Liver (tissue), 9 donors: ENCODE measurements around the gene FBXL15. TPM values are rescaled to one million over a fixed set of nuclear protein-coding genes. Genes with fewer than 3 reads are reported as not detected.

Source experiments
- DNase-seq: peaks from one replicate; pipeline ENCODE4 v3.0.0-alpha.2; 2017; ENCODE audit warnings: low spot score
- H3K27ac ChIP-seq, 2 donors: one replicate each; pipeline ENCODE4 v1.7.0; 2013; ENCODE audit warnings: inconsistent platforms in 2 of 2, low read length in 2 of 2, control low read depth in 1 of 2, low read depth in 1 of 2, mild to moderate bottlenecking in 1 of 2
- H3K27me3 ChIP-seq, 4 donors: one replicate each; pipeline versions ENCODE4 v1.6.1 to v1.7.0; 2013; ENCODE audit warnings: low read length in 3 of 4, inconsistent platforms in 1 of 4, mild to moderate bottlenecking in 1 of 4, moderate library complexity in 1 of 4; ENCODE audit not compliant: control insufficient read depth in 4 of 4, insufficient read depth in 4 of 4
- H3K36me3 ChIP-seq, 4 donors: one replicate each; pipeline versions ENCODE4 v1.6.1 to v1.7.0; 2013; ENCODE audit warnings: low read length in 3 of 4, mild to moderate bottlenecking in 3 of 4, low read depth in 1 of 4, moderate library complexity in 1 of 4; ENCODE audit not compliant: control insufficient read depth in 4 of 4, insufficient read depth in 3 of 4
- H3K4me1 ChIP-seq, 4 donors: one replicate each; pipeline versions ENCODE4 v1.6.1 to v1.7.0; 2013; ENCODE audit warnings: low read length in 3 of 4, mild to moderate bottlenecking in 3 of 4, moderate library complexity in 1 of 4; ENCODE audit not compliant: control insufficient read depth in 4 of 4, insufficient read depth in 4 of 4
- H3K4me3 ChIP-seq, 3 donors: one replicate each; pipeline versions ENCODE4 v1.6.1 to v1.7.0; 2013; ENCODE audit warnings: low read length in 3 of 3, control low read depth in 1 of 3, low read depth in 1 of 3, mild to moderate bottlenecking in 1 of 3
- H3K9ac ChIP-seq, 2 donors: one replicate each; pipeline ENCODE4 v1.7.0; 2013; ENCODE audit warnings: low read length in 2 of 2, mild to moderate bottlenecking in 2 of 2, moderate library complexity in 2 of 2, control low read depth in 1 of 2, low read depth in 1 of 2
- H3K9me3 ChIP-seq, 4 donors: one replicate each; pipeline versions ENCODE4 v1.6.1 to v1.7.0; 2013; ENCODE audit warnings: low read length in 3 of 4; ENCODE audit not compliant: control insufficient read depth in 4 of 4
- EGR1 ChIP-seq, 2 donors: IDR thresholded peaks; 2 replicates each; pipeline ENCODE4 v1.6.1; 2016 to 2018; ENCODE audit warnings: antibody characterized with exemption in 2 of 2, low read depth in 2 of 2
- FOXA1 ChIP-seq: IDR thresholded peaks from 2 replicates; pipeline ENCODE4 v1.6.1; 2016; ENCODE audit warnings: antibody characterized with exemption
- FOXA2 ChIP-seq: IDR thresholded peaks from 2 replicates; pipeline ENCODE4 v1.6.1; 2016; ENCODE audit warnings: antibody characterized with exemption
- GABPA ChIP-seq, 2 donors: IDR thresholded peaks in 1 of 2; conservative IDR thresholded peaks in 1 of 2; 2 replicates each; pipeline ENCODE4 v1.6.1; 2016; ENCODE audit warnings: antibody characterized with exemption in 2 of 2, mild to moderate bottlenecking in 1 of 2, moderate library complexity in 1 of 2
- HNF4A ChIP-seq, 2 donors: conservative IDR thresholded peaks; 2 replicates each; pipeline ENCODE4 v1.6.1; 2016; ENCODE audit warnings: antibody characterized with exemption in 2 of 2, mild to moderate bottlenecking in 2 of 2
- HNF4G ChIP-seq: IDR thresholded peaks from 2 replicates; pipeline ENCODE4 v1.6.1; 2016; ENCODE audit warnings: antibody characterized with exemption
- JUND ChIP-seq, 2 donors: IDR thresholded peaks; 2 replicates each; pipeline ENCODE4 v1.6.1; 2016; ENCODE audit warnings: antibody characterized with exemption in 2 of 2
- NR2F2 ChIP-seq: IDR thresholded peaks from 2 replicates; pipeline ENCODE4 v1.6.1; 2016; ENCODE audit warnings: antibody characterized with exemption
- RAD21 ChIP-seq, 2 donors: IDR thresholded peaks; 2 replicates each; pipeline ENCODE4 v1.6.1; 2016; ENCODE audit warnings: antibody characterized with exemption in 2 of 2, mild to moderate bottlenecking in 2 of 2
- RXRA ChIP-seq, 2 donors: IDR thresholded peaks; 2 replicates each; pipeline ENCODE4 v1.6.1; 2017 to 2018; ENCODE audit warnings: antibody characterized with exemption in 2 of 2, mild to moderate bottlenecking in 1 of 2
- SP1 ChIP-seq: IDR thresholded peaks from 2 replicates; pipeline ENCODE4 v1.6.1; 2018; ENCODE audit warnings: antibody characterized with exemption, mild to moderate bottlenecking
- TAF1 ChIP-seq: conservative IDR thresholded peaks from 2 replicates; pipeline ENCODE4 v1.6.1; 2016; ENCODE audit warnings: antibody characterized with exemption, mild to moderate bottlenecking
- YY1 ChIP-seq: IDR thresholded peaks from 2 replicates; pipeline ENCODE4 v1.6.1; 2016; ENCODE audit warnings: antibody characterized with exemption, mild to moderate bottlenecking
- ZBTB33 ChIP-seq: IDR thresholded peaks from 2 replicates; pipeline ENCODE4 v1.6.1; 2016; ENCODE audit warnings: antibody characterized with exemption
- WGBS: extraction: QIAGEN DNeasy Blood & Tissue Kit; methylation state at CpG from one replicate; pipeline ENCODE4 v1.1.7; 2013; 5-methylcytosine and 5-hydroxymethylcytosine counted together
- polyA plus RNA-seq, 2 donors: library from polyadenylated mRNA; stranded (reverse) in 1 of 2; unstranded in 1 of 2; fragments of 200-250 nt in 1 of 2; fragments of >200 nt in 1 of 2; fragmentation: Nextera tagmentation in 1 of 2; extraction: Ambion mirVana in 1 of 2; gene quantifications; one replicate each; pipeline versions ENCODE4 v1.2.1 to v1.2.3, GENCODE V29; 2013 to 2015
- total RNA-seq, 2 donors: library from RNA; depleted of rRNA; stranded (reverse); fragments of >200 nt; gene quantifications; one replicate each; pipeline ENCODE4 v1.2.3, GENCODE V29; 2014
- TF ChIP-seq, protein P1 (sequence below): IDR thresholded peaks from 2 replicates; pipeline ENCODE4 v1.6.1; 2016; ENCODE audit warnings: antibody characterized with exemption
- TF ChIP-seq, protein P2 (sequence below): fragments of 150-350 bp; IDR thresholded peaks from 2 replicates; pipeline ENCODE4 v1.5.1; 2017; ENCODE audit warnings: improper control_type of control experiment, low read depth, low read length; ENCODE audit not compliant: missing input control
- TF ChIP-seq, protein P3 (sequence below): IDR thresholded peaks from 2 replicates; pipeline ENCODE4 v1.6.1; 2016; ENCODE audit warnings: antibody characterized with exemption
- TF ChIP-seq, protein P4 (sequence below): IDR thresholded peaks from 2 replicates; pipeline ENCODE4 v1.6.1; 2016; ENCODE audit warnings: antibody characterized with exemption, mild to moderate bottlenecking
- donor health status: healthy.
- donor health status: healthy.
- donor health status: healthy.
- donor health status: healthy.
- donor health status: healthy.

Gene FBXL15
- total and polyA plus RNA-seq, 4 donors, result 4.4 to 14.4 (median 10.0) TPM

GRCh38 chr10:102398172-102399020, 22.2 kb upstream of the FBXL15 start (continued):
- TF ChIP-seq GABPA (IDR thresholded peaks at IDR 0.05 in 1 of 2, conservative IDR thresholded peaks at IDR 0.05 in 1 of 2), result no peak
- no peak for TF ChIP-seq ZBTB33

GRCh38 chr10:102399217-102400021, 21.2 kb upstream of the FBXL15 start:
- Histone ChIP-seq H3K27me3 (no peaks in the 10 kb centered on the region), H3K9ac (no peak overlapping the region), H3K27ac (peak overlapping the region; percentile 60 to 71), H3K36me3 (peaks cover 0 to 27% (median 3%) of the 10 kb centered on the region in 4 donors), H3K4me1 (peaks cover 8 to 34% (median 16%) of the 10 kb centered on the region in 4 donors), H3K9me3 (no peaks in the 10 kb centered on the region), H3K4me3 (peak overlapping the region in 2 of 3 donors; percentile 6 to 61)
- DNase-seq, result peak; percentile 90
- WGBS, result 5% methylated on average over 72 of the region's 72 CpGs
- TF ChIP-seq YY1 (no peak), SP1 (no peak), HNF4A (conservative IDR thresholded peaks at IDR 0.05) (peak; percentile 54 to 69), FOXA2 (no peak), JUND (IDR thresholded peaks at IDR 0.05) (no peak), FOXA1 (no peak), HNF4G (no peak), EGR1 (IDR thresholded peaks at IDR 0.05; ENCODE audit: low read depth in 2 of 2) (no peak), RAD21 (IDR thresholded peaks at IDR 0.05) (peak; percentile 74 to 83), NR2F2 (no peak), GABPA (IDR thresholded peaks at IDR 0.05 in 1 of 2, conservative IDR thresholded peaks at IDR 0.05 in 1 of 2) (no peak), TAF1 (no peak), RXRA (IDR thresholded peaks at IDR 0.05) (no peak), ZBTB33 (no peak)
- TF ChIP-seq, protein P1, sequence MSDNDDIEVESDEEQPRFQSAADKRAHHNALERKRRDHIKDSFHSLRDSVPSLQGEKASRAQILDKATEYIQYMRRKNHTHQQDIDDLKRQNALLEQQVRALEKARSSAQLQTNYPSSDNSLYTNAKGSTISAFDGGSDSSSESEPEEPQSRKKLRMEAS, result no peak
- TF ChIP-seq, protein P2, sequence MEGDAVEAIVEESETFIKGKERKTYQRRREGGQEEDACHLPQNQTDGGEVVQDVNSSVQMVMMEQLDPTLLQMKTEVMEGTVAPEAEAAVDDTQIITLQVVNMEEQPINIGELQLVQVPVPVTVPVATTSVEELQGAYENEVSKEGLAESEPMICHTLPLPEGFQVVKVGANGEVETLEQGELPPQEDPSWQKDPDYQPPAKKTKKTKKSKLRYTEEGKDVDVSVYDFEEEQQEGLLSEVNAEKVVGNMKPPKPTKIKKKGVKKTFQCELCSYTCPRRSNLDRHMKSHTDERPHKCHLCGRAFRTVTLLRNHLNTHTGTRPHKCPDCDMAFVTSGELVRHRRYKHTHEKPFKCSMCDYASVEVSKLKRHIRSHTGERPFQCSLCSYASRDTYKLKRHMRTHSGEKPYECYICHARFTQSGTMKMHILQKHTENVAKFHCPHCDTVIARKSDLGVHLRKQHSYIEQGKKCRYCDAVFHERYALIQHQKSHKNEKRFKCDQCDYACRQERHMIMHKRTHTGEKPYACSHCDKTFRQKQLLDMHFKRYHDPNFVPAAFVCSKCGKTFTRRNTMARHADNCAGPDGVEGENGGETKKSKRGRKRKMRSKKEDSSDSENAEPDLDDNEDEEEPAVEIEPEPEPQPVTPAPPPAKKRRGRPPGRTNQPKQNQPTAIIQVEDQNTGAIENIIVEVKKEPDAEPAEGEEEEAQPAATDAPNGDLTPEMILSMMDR, result peak; percentile 88
- TF ChIP-seq, protein P3, sequence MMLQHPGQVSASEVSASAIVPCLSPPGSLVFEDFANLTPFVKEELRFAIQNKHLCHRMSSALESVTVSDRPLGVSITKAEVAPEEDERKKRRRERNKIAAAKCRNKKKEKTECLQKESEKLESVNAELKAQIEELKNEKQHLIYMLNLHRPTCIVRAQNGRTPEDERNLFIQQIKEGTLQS, result no peak
- TF ChIP-seq, protein P4, sequence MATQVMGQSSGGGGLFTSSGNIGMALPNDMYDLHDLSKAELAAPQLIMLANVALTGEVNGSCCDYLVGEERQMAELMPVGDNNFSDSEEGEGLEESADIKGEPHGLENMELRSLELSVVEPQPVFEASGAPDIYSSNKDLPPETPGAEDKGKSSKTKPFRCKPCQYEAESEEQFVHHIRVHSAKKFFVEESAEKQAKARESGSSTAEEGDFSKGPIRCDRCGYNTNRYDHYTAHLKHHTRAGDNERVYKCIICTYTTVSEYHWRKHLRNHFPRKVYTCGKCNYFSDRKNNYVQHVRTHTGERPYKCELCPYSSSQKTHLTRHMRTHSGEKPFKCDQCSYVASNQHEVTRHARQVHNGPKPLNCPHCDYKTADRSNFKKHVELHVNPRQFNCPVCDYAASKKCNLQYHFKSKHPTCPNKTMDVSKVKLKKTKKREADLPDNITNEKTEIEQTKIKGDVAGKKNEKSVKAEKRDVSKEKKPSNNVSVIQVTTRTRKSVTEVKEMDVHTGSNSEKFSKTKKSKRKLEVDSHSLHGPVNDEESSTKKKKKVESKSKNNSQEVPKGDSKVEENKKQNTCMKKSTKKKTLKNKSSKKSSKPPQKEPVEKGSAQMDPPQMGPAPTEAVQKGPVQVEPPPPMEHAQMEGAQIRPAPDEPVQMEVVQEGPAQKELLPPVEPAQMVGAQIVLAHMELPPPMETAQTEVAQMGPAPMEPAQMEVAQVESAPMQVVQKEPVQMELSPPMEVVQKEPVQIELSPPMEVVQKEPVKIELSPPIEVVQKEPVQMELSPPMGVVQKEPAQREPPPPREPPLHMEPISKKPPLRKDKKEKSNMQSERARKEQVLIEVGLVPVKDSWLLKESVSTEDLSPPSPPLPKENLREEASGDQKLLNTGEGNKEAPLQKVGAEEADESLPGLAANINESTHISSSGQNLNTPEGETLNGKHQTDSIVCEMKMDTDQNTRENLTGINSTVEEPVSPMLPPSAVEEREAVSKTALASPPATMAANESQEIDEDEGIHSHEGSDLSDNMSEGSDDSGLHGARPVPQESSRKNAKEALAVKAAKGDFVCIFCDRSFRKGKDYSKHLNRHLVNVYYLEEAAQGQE, result no peak
